ENCODE data around the gene SYNGR2. TPM values are rescaled to one million over a fixed set of nuclear protein-coding genes. Genes with fewer than 3 reads are reported as not detected.
"Not testable (repeated sequence)": the region's sequence is repeated elsewhere in the genome, so short reads cannot be mapped to it uniquely, and the experiment has no call there.

SYNGR2 gene
- total RNA-seq, 3 donors from 2014 or later: 37.8 to 69.5 (median 64.2) TPM

DNA sequence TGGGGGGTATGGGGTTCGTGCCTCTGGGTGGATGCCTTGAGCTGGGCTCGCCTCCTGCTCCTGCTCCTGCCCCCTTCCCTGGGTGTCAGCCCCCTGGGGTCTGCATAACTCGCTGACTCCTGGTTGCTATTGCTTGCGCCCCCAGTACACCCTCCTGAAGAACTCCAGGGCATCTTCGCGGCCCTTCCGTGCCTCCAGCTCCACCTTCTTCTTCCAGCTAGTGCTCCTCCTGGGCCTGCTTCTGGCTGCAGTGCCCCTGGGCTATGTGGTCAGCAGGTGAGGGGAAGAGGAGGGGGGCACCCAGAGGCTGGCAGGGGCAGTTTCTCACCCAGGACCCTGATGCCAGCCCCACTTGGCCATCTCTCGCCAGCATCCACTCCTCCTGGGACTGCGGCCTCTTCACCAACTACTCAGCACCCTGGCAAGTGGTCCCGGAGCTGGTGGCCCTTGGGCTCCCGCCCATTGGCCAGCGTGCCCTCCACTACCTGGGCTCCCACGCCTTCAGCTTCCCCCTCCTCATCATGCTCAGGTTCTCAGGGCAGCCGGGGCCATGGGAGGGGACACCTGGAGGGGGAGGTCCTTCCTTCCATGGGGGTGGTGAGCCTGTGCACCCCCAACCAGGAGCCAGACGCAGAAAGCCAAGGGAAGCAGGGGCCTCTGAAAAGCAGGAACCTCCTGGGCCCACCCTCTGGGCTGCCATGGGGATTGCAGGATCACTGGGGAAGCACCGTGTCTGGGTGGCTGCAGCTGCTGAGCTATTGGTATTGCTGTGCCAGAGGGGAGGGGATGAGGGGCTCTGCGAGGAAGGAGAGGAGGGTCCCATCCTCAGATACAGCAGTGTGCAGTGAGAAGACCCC is 29.9 kb upstream of the SYNGR2 start:
- Histone ChIP-seq H3K4me1 (peaks cover 4 to 8% of the 10 kb centered on the region in 2 donors), H3K9me3 (no peaks in the 10 kb centered on the region), H3K4me3 (no peak overlapping the region), H3K27ac (peak overlapping the region in 1 of 2 donors; percentile 10), H3K36me3 (no peaks in the 10 kb centered on the region), H3K27me3 (no peaks in the 10 kb centered on the region)
- TF ChIP-seq POLR2AphosphoS5 (IDR thresholded peaks at IDR 0.05) (no peak), POLR2A (IDR thresholded peaks at IDR 0.05) (no peak)
- TF ChIP-seq, protein P1, sequence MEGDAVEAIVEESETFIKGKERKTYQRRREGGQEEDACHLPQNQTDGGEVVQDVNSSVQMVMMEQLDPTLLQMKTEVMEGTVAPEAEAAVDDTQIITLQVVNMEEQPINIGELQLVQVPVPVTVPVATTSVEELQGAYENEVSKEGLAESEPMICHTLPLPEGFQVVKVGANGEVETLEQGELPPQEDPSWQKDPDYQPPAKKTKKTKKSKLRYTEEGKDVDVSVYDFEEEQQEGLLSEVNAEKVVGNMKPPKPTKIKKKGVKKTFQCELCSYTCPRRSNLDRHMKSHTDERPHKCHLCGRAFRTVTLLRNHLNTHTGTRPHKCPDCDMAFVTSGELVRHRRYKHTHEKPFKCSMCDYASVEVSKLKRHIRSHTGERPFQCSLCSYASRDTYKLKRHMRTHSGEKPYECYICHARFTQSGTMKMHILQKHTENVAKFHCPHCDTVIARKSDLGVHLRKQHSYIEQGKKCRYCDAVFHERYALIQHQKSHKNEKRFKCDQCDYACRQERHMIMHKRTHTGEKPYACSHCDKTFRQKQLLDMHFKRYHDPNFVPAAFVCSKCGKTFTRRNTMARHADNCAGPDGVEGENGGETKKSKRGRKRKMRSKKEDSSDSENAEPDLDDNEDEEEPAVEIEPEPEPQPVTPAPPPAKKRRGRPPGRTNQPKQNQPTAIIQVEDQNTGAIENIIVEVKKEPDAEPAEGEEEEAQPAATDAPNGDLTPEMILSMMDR (IDR thresholded peaks at IDR 0.05): no peak
- no peak for DNase-seq (ENCODE audit: low spot score in 2 of 2)
- intact Hi-C loops (cut with DNase I; ENCODE audit: low total_unique reads): no loop called here

DNA sequence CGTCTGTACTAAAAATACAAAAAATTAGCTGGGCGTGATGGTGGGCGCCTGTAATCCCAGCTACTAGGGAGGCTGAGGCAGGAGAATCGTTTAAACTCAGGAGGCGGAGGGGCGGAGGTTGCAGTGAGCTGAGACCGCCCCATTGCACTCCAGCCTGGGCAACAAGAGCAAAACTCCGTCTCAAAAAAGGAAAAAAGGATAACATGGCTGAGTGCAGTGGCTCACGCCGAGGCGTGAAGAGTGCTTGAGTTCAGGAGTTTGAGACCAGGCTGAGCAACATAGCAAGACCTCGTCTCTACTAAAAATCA is 28.6 kb upstream of the SYNGR2 start:
- H3K9me3 ChIP-seq; H3K4me3 ChIP-seq; H3K36me3 ChIP-seq; H3K27me3 ChIP-seq; H3K27ac ChIP-seq; intact Hi-C loops (cut with DNase I; ENCODE audit: low total_unique reads); DNase-seq (ENCODE audit: low spot score in 2 of 2): not testable (repeated sequence)
- H3K4me1 ChIP-seq: peaks cover 4 to 19% of the 10 kb centered on the region in 2 donors

DNA sequence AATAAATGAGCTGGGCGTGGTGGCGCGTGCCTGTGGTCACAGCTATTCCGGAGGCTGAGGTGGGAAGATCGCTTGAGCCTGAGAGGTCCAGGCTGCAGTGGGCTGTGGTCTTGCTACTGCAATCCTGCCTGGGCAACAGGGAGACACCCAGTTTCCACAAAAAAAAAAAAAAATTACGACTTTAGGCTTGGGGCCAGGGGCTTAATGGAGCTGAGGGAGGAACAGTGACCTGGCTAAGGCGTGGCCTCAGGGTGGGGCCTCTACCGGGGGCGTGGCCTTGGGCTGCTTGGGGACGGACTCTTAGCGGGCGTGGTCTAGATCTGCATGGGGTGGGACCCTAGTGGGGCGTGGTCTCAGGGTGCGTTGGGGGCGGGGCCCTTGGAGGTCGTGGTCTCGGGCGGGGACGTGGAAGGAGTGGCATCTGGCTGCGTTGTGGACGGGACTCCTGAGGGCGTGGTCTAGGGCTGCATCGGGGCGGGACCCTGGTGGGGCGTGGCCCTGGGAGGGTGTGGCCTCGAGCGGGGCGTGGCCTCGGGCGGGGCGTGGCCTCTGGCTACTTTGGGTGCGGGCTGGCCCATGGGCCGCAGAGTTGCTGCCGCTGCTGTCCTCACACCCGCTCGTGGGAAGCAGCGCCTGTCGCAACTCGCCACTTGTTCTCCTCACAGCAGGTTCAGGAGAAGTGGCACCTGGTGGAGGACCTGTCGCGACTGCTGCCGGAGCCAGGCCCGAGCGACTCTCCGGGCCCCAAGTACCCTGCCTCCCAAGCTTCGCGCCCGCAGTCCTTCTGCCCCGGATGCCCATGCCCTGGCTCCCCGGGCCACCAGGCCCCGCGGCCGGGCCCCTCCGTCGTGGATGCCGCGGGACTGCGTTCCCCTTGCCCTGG is 28.0 kb upstream of the SYNGR2 start:
- intact Hi-C loops (cut with DNase I; ENCODE audit: low total_unique reads): no loop called here
- Histone ChIP-seq H3K27ac (peak overlapping the region; percentile 56 to 79), H3K27me3 (no peaks in the 10 kb centered on the region), H3K4me1 (peaks cover 4 to 23% of the 10 kb centered on the region in 2 donors), H3K9me3 (no peaks in the 10 kb centered on the region), H3K36me3 (no peaks in the 10 kb centered on the region), H3K4me3 (peak overlapping the region; percentile 10 to 44 (median 17))
- peak; percentile 88 to 90 for DNase-seq (ENCODE audit: low spot score in 2 of 2)
- TF ChIP-seq POLR2A (IDR thresholded peaks at IDR 0.05) (no peak), POLR2AphosphoS5 (IDR thresholded peaks at IDR 0.05) (peak in 1 of 3 donors; percentile 12)

DNA sequence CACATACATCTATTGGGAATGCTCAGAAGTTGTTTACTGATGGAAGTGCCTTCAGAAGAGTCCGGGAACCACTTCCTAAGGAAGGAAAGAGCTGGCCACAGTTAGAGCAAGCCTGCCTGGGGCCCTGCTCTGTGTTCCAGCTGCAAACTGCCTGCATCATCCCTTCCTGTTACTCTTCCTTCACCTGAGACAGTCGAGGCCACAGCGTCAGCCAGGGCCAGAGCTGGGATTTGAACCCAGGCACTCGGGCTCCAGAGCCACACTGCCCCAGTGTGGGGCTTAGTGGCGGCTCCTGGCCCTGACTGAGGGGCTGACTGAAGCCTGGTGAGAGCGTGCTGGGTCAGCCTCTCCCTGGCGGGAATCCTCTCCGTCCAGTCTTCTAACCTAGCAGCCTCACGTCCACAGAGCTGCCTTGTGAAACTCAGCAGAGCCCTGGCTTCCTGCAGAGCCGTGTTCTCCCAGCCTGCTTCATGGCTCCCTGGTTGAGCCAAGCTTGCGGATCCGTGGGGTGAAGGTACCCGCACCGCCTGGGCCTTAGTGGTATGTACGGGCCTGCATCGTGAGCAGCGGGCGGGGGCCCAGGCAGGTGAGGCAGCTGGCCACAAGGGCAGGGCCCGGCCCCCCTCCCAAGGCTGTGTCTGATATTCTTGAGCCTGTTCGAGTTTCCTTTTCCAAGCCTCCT is 26.8 kb upstream of the SYNGR2 start:
- no peaks in the 10 kb centered on the region for H3K27me3 ChIP-seq
- intact Hi-C loops (cut with DNase I; ENCODE audit: low total_unique reads): no loop called here
- peak overlapping the region; percentile 76 to 79 for H3K27ac ChIP-seq
- H3K36me3 ChIP-seq: no peaks in the 10 kb centered on the region
- no peak overlapping the region for H3K4me3 ChIP-seq
- TF ChIP-seq POLR2AphosphoS5 (IDR thresholded peaks at IDR 0.05) (no peak), POLR2A (IDR thresholded peaks at IDR 0.05) (no peak)
- TF ChIP-seq, protein P1 (IDR thresholded peaks at IDR 0.05): no peak
- DNase-seq (ENCODE audit: low spot score in 2 of 2): no peak
- peaks cover 4 to 23% of the 10 kb centered on the region in 2 donors for H3K4me1 ChIP-seq
- H3K9me3 ChIP-seq: no peaks in the 10 kb centered on the region

DNA sequence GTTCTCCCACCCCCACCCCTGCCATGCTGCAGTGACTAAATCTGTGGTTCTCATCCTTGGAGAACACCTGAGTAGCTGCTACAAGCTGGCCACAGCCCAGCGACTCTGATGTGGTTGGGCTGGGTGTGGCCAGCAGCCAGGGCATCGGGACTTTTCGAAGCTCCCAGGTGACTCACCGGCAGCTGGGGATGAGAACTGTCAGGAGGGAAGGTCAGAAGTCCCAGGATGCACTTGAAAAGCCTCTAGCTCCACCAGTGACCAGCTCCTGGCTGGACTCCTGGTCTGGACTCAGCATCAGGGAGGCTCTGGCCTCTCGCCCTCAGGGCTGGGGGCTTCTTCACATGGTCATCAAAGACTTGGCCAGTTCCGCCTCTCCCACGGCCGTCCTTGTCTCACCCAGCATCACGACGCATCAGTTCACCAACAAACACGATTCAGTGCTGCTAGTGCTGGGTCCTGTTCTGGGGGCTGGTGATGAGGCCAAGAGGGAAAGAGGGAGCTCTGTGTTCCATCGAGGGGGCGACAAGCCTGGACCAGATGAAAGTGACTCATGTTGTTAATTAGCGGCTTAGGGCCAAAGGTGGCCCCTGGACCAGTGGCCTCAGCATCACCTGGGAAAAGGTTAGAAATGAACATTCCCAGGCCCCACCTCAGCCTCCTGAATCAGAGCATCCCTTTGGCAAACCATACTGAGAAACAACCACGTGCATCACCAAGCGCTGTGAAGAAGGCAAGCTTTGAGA is 26.1 kb upstream of the SYNGR2 start:
- Histone ChIP-seq H3K27ac (peak overlapping the region; percentile 76 to 79), H3K9me3 (no peaks in the 10 kb centered on the region), H3K27me3 (no peaks in the 10 kb centered on the region), H3K36me3 (no peaks in the 10 kb centered on the region), H3K4me1 (peaks cover 4 to 23% of the 10 kb centered on the region in 2 donors), H3K4me3 (no peak overlapping the region)
- peak; percentile 83 to 89 for DNase-seq (ENCODE audit: low spot score in 2 of 2)
- TF ChIP-seq, protein P1 (IDR thresholded peaks at IDR 0.05): no peak
- TF ChIP-seq POLR2A (IDR thresholded peaks at IDR 0.05): no peak
- no peak for TF ChIP-seq POLR2AphosphoS5 (IDR thresholded peaks at IDR 0.05)
- intact Hi-C loops (cut with DNase I; ENCODE audit: low total_unique reads): no loop called here

All from breast epithelium (tissue), 4 donors.